Sigmoid colon (tissue), 3 donors: Measurements from ENCODE around the gene CLEC20A.
"Not testable (repeated sequence)": the region's sequence is repeated elsewhere in the genome, so short reads cannot be mapped to it uniquely, and the experiment has no call there.

Experiments used
- CTCF ChIP-seq, 4 experiments: fragments of 450-650 bp in 3 of 4; fragments of 200-600 bp in 1 of 4; IDR thresholded peaks; one replicate each; pipeline ENCODE4 v1.5.1; 2016 to 2019; ENCODE audit warnings: antibody characterized with exemption in 4 of 4, mild to moderate bottlenecking in 3 of 4, moderate library complexity in 2 of 4
- POLR2A ChIP-seq, 2 donors: fragments of 450-650 bp; IDR thresholded peaks; one replicate each; pipeline ENCODE4 v1.6.1; 2016; ENCODE audit warnings: antibody characterized with exemption in 2 of 2, mild to moderate bottlenecking in 2 of 2, moderate library complexity in 2 of 2

- TF ChIP-seq CTCF, POLR2A (IDR thresholded peaks at IDR 0.05): not testable (repeated sequence)
These were observed 6.6 kb upstream of the CLEC20A start for GRCh38 chr1:178503316-178503715.
